BLaER1 treated with 17β-estradiol and CSF1 and Interleukin-3, amounts not matched to agents 10 nM and 100 nM (cell line): ENCODE data around the gene GABRR3.

Experiments
- H3K27ac ChIP-seq, 11 experiments: shearing (Covaris generic); formaldehyde crosslinking; 2 replicates each; pipeline ENCODE4 v1.8.1; 2022
- H3K27me3 ChIP-seq, 11 experiments: shearing (Covaris generic); formaldehyde crosslinking; 2 replicates each; pipeline ENCODE4 v1.8.1; 2022
- H3K36me3 ChIP-seq, 11 experiments: shearing (Covaris generic); formaldehyde crosslinking; 2 replicates each; pipeline ENCODE4 v1.8.1; 2022
- H3K4me1 ChIP-seq, 10 experiments: shearing (Covaris generic); formaldehyde crosslinking; 2 replicates each; pipeline ENCODE4 v1.8.1; 2022
- H3K4me2 ChIP-seq, 11 experiments: shearing (Covaris generic); formaldehyde crosslinking; 2 replicates each; pipeline ENCODE4 v1.8.1; 2022
- H3K4me3 ChIP-seq, 10 experiments: shearing (Covaris generic); formaldehyde crosslinking; 2 replicates each; pipeline ENCODE4 v1.8.1; 2022
- H3K9ac ChIP-seq, 11 experiments: shearing (Covaris generic); formaldehyde crosslinking; 2 replicates each; pipeline ENCODE4 v1.8.1; 2022
- H3K9me3 ChIP-seq, 11 experiments: shearing (Covaris generic); formaldehyde crosslinking; replicated peaks in 1 of 11; 2 replicates each; pipeline ENCODE4 v1.8.1; 2022
- H4K20me1 ChIP-seq, 11 experiments: shearing (Covaris generic); formaldehyde crosslinking; 2 replicates each; pipeline ENCODE4 v1.8.1; 2022
- Cebpa-rat ChIP-seq, 11 experiments: shearing (Covaris generic); IDR thresholded peaks; 2 replicates each; pipeline ENCODE4 v1.8.1; 2022

Gene GABRR3

DNA sequence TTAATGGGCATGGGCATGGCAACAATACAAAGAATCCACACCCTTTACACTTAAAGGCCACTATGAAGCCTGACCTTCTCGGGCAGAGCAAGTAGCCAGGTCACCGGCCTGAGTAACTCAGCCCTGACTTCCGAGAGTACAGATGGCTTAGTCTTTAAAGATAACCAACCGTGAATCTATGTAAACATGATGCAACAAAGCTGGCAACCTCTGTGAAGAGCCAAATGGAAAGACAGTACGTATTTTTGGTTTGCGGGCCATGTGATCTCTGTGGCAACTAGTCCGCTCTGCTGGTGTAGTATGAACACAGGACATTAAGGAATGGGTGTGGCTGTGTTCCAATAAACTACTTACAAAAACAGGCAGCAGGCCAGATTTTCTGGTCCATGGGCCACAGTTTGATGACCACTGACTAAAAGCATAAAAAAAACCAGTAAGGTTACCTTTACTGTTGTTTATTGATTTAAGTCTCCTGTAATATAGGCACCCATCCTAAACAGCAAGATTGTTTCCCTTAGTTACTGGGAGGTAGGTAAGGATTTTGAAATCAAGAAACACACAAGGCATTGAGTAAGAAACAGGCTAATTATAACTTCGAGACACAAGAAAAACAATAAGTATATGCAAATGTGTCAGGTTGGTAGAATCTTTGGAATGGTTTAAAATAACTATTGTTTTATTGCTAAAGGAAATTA, 77.4 kb downstream of the GABRR3 start:
- Histone ChIP-seq H3K4me2 (no peak overlapping the region), H3K27ac (no peak overlapping the region), H3K36me3 (peaks cover 73 to 100% (median 94%) of the 10 kb centered on the region in 11 experiments), H4K20me1 (peaks cover 0 to 31% (median 13%) of the 10 kb centered on the region in 11 experiments; a peak in 12 of 22 replicates), H3K4me1 (peaks cover 16 to 25% (median 20%) of the 10 kb centered on the region in 10 experiments), H3K4me3 (no peak overlapping the region), H3K27me3 (no peaks in the 10 kb centered on the region), H3K9ac (no peak overlapping the region), H3K9me3 (no peaks in the 10 kb centered on the region)
- TF ChIP-seq Cebpa-rat (IDR thresholded peaks at IDR 0.05), result no peak

DNA sequence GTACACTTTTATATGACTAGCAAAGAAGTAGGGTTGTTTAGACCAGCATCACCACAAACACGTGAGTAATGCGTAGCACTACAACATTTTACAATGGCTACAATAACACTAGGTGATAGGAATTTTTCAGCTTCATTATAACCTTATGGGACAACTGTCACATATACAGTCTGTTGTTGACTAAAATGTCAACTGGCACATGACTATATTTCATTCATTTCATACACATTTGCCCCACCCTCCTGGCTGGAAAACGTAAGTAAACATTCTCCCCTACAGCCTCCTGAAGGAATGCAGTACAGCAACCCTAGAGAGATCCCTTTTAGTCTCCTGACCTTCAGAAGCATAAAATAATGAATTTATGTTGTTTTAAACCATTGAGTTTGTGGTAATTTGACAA, 79.1 kb downstream of the GABRR3 start:
- Histone ChIP-seq H3K9ac (no peak overlapping the region), H3K9me3 (no peaks in the 10 kb centered on the region), H3K27ac (no peak overlapping the region), H3K36me3 (peaks cover 72 to 100% (median 94%) of the 10 kb centered on the region in 11 experiments), H3K4me2 (no peak overlapping the region), H3K27me3 (no peaks in the 10 kb centered on the region), H3K4me3 (no peak overlapping the region), H3K4me1 (peaks cover 16 to 25% (median 20%) of the 10 kb centered on the region in 10 experiments), H4K20me1 (peaks cover 0 to 18% (median 2%) of the 10 kb centered on the region in 11 experiments; a peak in 7 of 22 replicates)
- TF ChIP-seq Cebpa-rat (IDR thresholded peaks at IDR 0.05), result no peak

DNA sequence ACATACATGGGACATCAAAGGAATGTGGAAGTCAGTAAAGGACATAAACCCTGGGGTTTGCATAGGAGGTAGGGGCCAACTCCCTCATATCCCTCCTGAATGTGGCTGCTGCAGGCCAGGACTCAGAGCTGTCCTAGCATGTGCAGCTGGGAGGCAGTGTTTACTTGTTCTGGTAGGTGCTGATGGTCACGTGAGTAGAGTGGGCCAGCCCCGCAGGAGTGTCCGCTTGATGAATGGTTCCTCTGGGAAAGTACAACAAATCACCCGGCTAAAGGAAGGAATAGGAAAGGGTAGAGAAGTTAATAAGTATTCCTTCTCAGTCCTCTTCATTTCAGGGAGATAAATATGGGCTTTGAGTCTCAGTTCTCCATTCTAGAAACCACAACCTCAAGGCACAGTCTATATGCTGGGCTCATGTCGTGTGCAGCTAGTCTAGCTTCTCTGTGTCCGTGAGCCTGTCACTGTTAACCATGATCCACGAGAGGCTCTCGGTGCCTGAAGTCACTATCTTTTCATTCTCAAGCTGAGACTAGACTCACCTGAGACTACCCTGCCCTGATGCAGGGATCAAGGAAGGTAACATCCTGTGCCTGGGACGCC, 80.8 kb downstream of the GABRR3 start:
- peak overlapping the region in 4 of 11 experiments; percentile 0 to 43 (median 16); a peak in 5 of 22 replicates for H3K4me2 ChIP-seq
- no peak for TF ChIP-seq Cebpa-rat (IDR thresholded peaks at IDR 0.05)
- no peak overlapping the region for H3K27ac ChIP-seq
- H3K36me3 ChIP-seq, result peaks cover 73 to 100% (median 95%) of the 10 kb centered on the region in 11 experiments
- peaks cover 15 to 24% (median 18%) of the 10 kb centered on the region in 10 experiments for H3K4me1 ChIP-seq
- H3K9me3 ChIP-seq, result no peaks in the 10 kb centered on the region
- peaks cover 0 to 18% (median 0%) of the 10 kb centered on the region in 11 experiments; a peak in 6 of 22 replicates for H4K20me1 ChIP-seq
- H3K27me3 ChIP-seq, result no peaks in the 10 kb centered on the region
- H3K9ac ChIP-seq, result no peak overlapping the region
- no peak overlapping the region for H3K4me3 ChIP-seq

DNA sequence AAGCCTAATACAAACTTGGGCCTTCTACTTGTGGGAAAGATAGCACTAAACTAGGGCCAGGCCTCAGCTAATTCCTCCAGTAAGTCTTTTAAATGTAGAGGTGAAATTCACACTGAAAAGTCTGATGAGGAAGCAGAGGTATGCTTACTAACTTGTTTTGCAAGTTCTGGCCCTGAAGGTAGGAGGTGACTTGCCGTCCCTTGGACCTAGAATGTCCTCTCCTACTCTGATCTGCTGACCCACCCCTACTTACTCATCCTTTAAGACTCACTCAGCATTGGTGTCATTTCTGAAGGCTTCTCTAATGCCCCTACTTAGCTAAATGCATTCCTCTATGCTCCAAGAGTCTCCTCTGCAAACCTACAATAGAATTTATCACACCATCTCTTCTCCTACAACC, 82.2 kb downstream of the GABRR3 start:
- Histone ChIP-seq H3K4me3 (no peak overlapping the region), H3K9ac (no peak overlapping the region), H3K4me1 (peaks cover 4 to 19% (median 11%) of the 10 kb centered on the region in 10 experiments; a peak in 16 of 20 replicates), H3K27ac (no peak overlapping the region), H3K4me2 (no peak overlapping the region; a peak in 1 of 22 replicates), H3K9me3 (no peaks in the 10 kb centered on the region), H3K36me3 (peaks cover 74 to 100% (median 95%) of the 10 kb centered on the region in 11 experiments), H4K20me1 (peaks cover 0 to 21% (median 0%) of the 10 kb centered on the region in 11 experiments; a peak in 4 of 22 replicates), H3K27me3 (no peaks in the 10 kb centered on the region)
- no peak for TF ChIP-seq Cebpa-rat (IDR thresholded peaks at IDR 0.05)

DNA sequence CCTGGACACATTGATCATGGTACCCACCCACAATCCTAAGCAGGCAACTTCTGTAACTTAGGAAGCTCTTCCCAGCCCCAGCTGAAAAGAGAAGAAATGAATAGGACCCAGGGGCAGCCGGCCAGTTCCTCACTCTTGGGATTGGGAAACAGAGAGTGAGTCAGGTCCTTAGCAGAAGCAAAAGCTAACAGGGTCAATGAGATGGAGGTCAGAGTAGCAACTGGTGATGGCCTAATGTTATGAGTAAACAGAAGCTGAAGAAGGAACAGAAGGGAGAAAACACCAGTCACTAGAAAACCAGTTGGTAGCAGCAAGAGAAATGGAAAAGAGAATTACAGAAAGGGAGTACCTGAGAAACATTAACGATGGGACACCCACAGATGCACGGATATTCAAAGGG, 82.8 kb downstream of the GABRR3 start:
- peaks cover 75 to 100% (median 95%) of the 10 kb centered on the region in 11 experiments for H3K36me3 ChIP-seq
- H3K4me3 ChIP-seq, result no peak overlapping the region
- peaks cover 4 to 19% (median 11%) of the 10 kb centered on the region in 10 experiments; a peak in 16 of 20 replicates for H3K4me1 ChIP-seq
- no peak overlapping the region; a peak in 1 of 22 replicates for H3K4me2 ChIP-seq
- H3K27me3 ChIP-seq, result no peaks in the 10 kb centered on the region
- no peak overlapping the region for H3K9ac ChIP-seq
- peaks cover 0 to 26% (median 0%) of the 10 kb centered on the region in 11 experiments; a peak in 4 of 22 replicates for H4K20me1 ChIP-seq
- H3K27ac ChIP-seq, result no peak overlapping the region
- no peak for TF ChIP-seq Cebpa-rat (IDR thresholded peaks at IDR 0.05)
- no peaks in the 10 kb centered on the region for H3K9me3 ChIP-seq

DNA sequence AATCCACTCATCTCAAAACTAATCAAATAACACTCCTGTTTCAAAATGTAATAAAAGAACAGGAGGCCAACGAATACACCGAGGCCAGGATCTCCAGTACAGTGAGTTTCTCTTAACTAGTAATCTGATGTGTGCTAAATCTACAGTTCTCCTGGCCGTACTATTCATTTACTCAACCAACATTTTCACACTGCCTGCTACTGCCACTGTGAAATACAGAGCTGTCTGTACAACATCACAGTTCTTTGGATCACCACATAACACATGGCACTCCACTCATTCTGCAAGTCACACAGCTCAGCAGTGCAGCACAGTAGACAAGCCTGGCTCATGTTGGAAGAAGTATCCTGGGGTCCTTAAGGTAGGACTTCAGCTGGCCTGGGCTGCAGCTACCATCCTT, 84.8 kb downstream of the GABRR3 start:
- H3K36me3 ChIP-seq, result peaks cover 87 to 100% (median 97%) of the 10 kb centered on the region in 11 experiments
- H3K4me3 ChIP-seq, result no peak overlapping the region
- H3K9me3 ChIP-seq, result no peaks in the 10 kb centered on the region
- H3K4me2 ChIP-seq, result no peak overlapping the region
- no peak overlapping the region for H3K27ac ChIP-seq
- no peak overlapping the region for H3K9ac ChIP-seq
- H3K4me1 ChIP-seq, result peaks cover 4 to 15% (median 11%) of the 10 kb centered on the region in 10 experiments; a peak in 16 of 20 replicates
- peaks cover 0 to 25% (median 0%) of the 10 kb centered on the region in 11 experiments; a peak in 4 of 22 replicates for H4K20me1 ChIP-seq
- TF ChIP-seq Cebpa-rat (IDR thresholded peaks at IDR 0.05), result no peak
- no peaks in the 10 kb centered on the region for H3K27me3 ChIP-seq

DNA sequence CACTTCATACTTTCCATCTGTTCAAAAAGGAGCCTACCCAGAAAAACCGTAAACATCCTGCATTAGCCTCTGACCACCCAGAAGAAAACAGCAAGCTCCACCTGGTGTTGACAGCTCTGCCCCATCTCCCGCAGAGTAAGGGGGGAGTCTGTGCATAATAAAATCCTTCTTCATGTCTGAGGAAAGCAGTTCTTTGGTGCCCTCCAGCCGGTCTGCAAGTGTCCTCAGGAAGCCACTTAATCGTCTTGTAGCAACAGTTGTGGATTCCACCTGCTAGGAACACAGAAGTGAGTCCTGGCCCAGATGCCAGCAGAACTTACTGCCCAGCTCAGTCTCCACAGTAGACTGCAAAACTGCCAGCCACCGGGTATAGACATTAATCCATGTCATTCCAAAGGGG, 85.4 kb downstream of the GABRR3 start:
- Histone ChIP-seq H3K4me3 (no peak overlapping the region), H3K9ac (no peak overlapping the region), H3K9me3 (no peaks in the 10 kb centered on the region), H3K27ac (no peak overlapping the region), H4K20me1 (peaks cover 0 to 19% (median 0%) of the 10 kb centered on the region in 11 experiments; a peak in 4 of 22 replicates), H3K27me3 (no peaks in the 10 kb centered on the region), H3K4me2 (no peak overlapping the region), H3K36me3 (peaks cover 93 to 100% (median 98%) of the 10 kb centered on the region in 11 experiments), H3K4me1 (peaks cover 2 to 8% (median 5%) of the 10 kb centered on the region in 10 experiments; a peak in 16 of 20 replicates)
- TF ChIP-seq Cebpa-rat (IDR thresholded peaks at IDR 0.05), result no peak

DNA sequence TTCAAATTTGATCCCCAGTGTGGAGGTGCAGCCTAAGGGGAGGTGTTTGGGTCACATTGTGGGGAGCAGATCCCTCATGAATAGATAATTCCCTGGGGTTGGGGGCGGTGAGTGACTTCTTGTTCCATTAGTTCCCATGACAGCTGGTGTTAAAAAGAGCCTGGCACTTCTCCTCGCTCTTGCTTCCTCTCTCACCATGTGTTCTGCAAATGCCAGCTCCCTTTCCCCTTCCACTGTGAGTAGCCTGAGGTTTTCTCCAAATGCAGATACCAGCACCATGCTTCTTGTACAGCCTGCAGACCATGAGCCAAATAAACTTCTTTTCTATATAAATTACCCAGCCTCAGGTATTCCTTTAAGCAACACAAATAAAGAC, 86.0 kb downstream of the GABRR3 start:
- H3K9ac ChIP-seq, result no peak overlapping the region
- H4K20me1 ChIP-seq, result peaks cover 0 to 16% (median 0%) of the 10 kb centered on the region in 11 experiments; a peak in 2 of 22 replicates
- peaks cover 96 to 100% (median 99%) of the 10 kb centered on the region in 11 experiments for H3K36me3 ChIP-seq
- H3K27ac ChIP-seq, result no peak overlapping the region
- TF ChIP-seq Cebpa-rat (IDR thresholded peaks at IDR 0.05), result no peak
- no peaks in the 10 kb centered on the region for H3K9me3 ChIP-seq
- H3K4me1 ChIP-seq, result peaks cover 0 to 2% (median under 1%) of the 10 kb centered on the region in 10 experiments; a peak in 8 of 20 replicates
- no peak overlapping the region for H3K4me3 ChIP-seq
- H3K4me2 ChIP-seq, result no peak overlapping the region
- no peaks in the 10 kb centered on the region for H3K27me3 ChIP-seq
